ENCODE data around the gene LMO3. TPM values are rescaled to one million over a fixed set of nuclear protein-coding genes. Genes with fewer than 3 reads are reported as not detected.

Gene LMO3
- total and polyA plus RNA-seq, 2 of the 4 experiments (the other 2 are of a cell fraction) = 0.54 to 0.84 TPM

DNA sequence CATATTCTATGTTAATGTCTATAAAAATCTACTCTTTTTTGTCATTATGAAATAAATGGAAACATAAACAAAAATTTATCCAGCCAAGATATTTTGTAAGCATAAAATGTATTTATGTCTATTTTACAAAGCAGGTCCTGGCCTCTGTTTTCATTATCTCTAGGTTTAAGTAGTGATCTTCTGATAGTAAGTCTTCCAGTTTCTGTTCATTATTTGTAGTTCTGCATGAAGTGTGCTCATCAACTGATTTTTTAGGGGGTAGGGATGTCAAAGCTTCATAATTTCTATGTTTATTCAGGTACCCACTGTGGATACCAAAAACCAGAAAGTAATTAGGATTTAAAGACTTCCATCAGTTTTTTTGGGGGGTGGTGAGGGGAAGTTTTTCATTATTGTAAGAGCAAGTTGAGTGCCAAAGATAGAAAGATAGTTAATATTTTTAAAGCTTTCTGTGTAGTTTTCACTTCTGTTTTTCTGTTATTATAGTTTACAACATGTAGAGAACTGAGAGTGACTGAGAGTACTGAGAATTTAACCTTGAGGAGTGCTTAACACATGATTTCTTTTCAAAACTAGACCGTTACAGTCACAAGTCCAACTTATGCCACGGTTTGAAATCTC is 30.6 kb upstream of the LMO3 start:
- Histone ChIP-seq H3K56ac (ENCODE audit: extremely low read depth, insufficient read depth, low read length) (no peak overlapping the region), H3K14ac (replicated peaks; ENCODE audit: low read depth, low read length) (no peak overlapping the region), H4K20me1 (ENCODE audit: insufficient read depth, low read length) (no peaks in the 10 kb centered on the region), H3K18ac (ENCODE audit: low read depth, low read length) (no peak overlapping the region), H2BK120ac (ENCODE audit: low read depth, low read length) (no peak overlapping the region), H3K9ac (ENCODE audit: low read depth, low read length) (no peak overlapping the region), H3K9me1 (ENCODE audit: insufficient read depth, low read length) (no peaks in the 10 kb centered on the region), H2BK5ac (ENCODE audit: low read depth, low read length, poor library complexity, severe bottlenecking) (no peak overlapping the region), H3K4me3 (ENCODE audit: insufficient read depth, low read depth, low read length) (no peak overlapping the region), H4K5ac (ENCODE audit: low read depth, low read length) (no peak overlapping the region), H3K23ac (ENCODE audit: low read depth, low read length) (no peak overlapping the region), H3K27me3 (ENCODE audit: control insufficient read depth, insufficient read depth, low read length) (no peaks in the 10 kb centered on the region), H3K4me2 (ENCODE audit: low read depth, low read length) (no peak overlapping the region), H2BK20ac (ENCODE audit: low read depth, low read length) (no peak overlapping the region), H3K4ac (ENCODE audit: low read depth, low read length) (no peak overlapping the region), H3K4me1 (ENCODE audit: control insufficient read depth, insufficient read depth, low read length) (no peaks in the 10 kb centered on the region), H3K9me3 (ENCODE audit: control insufficient read depth, insufficient read depth, low read length) (no peaks in the 10 kb centered on the region), H2BK15ac (ENCODE audit: low read depth, low read length) (no peak overlapping the region), H2AK5ac (ENCODE audit: low read depth, low read length) (no peak overlapping the region), H3K79me1 (ENCODE audit: low read depth in 1 of 2, low read length in 2 of 2) (no peaks in the 10 kb centered on the region), H3K36me3 (ENCODE audit: control insufficient read depth, insufficient read depth, low read length) (no peaks in the 10 kb centered on the region), H2AK9ac (replicated peaks; ENCODE audit: low read depth, low read length, poor library complexity) (no peak overlapping the region), H4K91ac (ENCODE audit: insufficient read depth, low read depth, low read length) (no peak overlapping the region), H3K27ac (ENCODE audit: insufficient read depth, low read length) (no peak overlapping the region), H2AFZ (replicated peaks; ENCODE audit: low read length, poor library complexity) (no peak overlapping the region), H4K8ac (ENCODE audit: low read depth in 2 of 2, low read length in 2 of 2) (no peak overlapping the region)
- ChIA-PET POLR2A (ENCODE audit: unreplicated experiment) (no interaction called here), CTCF (no interaction called here)
- ATAC-seq (ENCODE audit: low read depth) (no peak), DNase-seq (no peak)
- dilution Hi-C loops (cut with HindIII; ENCODE audit: low sequenced_read_pairs, unreplicated experiment) = no loop called here
- WGBS, 2 experiments (ENCODE audit: extremely low coverage in 2 of 2, insufficient read length in 1 of 2) = no CpG with 5 or more reads among the region's 2 CpGs
- intact Hi-C loops (cut with micrococcal nuclease) = no loop called here
- in situ Hi-C loops (cut with MboI; ENCODE audit: low sequenced_read_pairs) = no loop called here
- BruUV-seq (replicated peaks) = no TSS peak
- TF ChIP-seq CEBPB (IDR thresholded peaks at IDR 0.05; ENCODE audit: low read depth, low read length) (no peak), CTCF (conservative IDR thresholded peaks at IDR 0.05; ENCODE audit: low read depth, low read length) (no peak), SMC3 (IDR thresholded peaks at IDR 0.05; ENCODE audit: low read depth, low read length) (no peak), MAZ (IDR thresholded peaks at IDR 0.05; ENCODE audit: borderline replicate concordance, low read depth, low read length) (no peak), USF2 (IDR thresholded peaks at IDR 0.05; ENCODE audit: low read depth, low read length) (no peak), NFE2L2 (IDR thresholded peaks at IDR 0.05; ENCODE audit: low read depth, low read length) (no peak), ELK1 (IDR thresholded peaks at IDR 0.05; ENCODE audit: borderline replicate concordance, low read depth, low read length) (no peak), MXI1 (IDR thresholded peaks at IDR 0.05; ENCODE audit: borderline replicate concordance, low read depth, low read length) (no peak), POLR2A (IDR thresholded peaks at IDR 0.05; ENCODE audit: low read depth, low read length) (no peak), RFX5 (IDR thresholded peaks at IDR 0.05; ENCODE audit: low read depth, low read length) (no peak)
